Measurements from ENCODE around the gene ADAMTSL2.

ADAMTSL2 gene

GRCh38 chr9:133606708-133607025, 72.2 kb downstream of the ADAMTSL2 start:
- DNase-seq (ENCODE audit: low read depth, low spot score), result no peak

GRCh38 chr9:133607381-133607780, 72.9 kb downstream of the ADAMTSL2 start:
- no peak for DNase-seq (ENCODE audit: low read depth, low spot score)

- DNase-seq (ENCODE audit: low read depth, low spot score), result no peak
Measured at GRCh38 chr9:133607976-133608375, 73.5 kb downstream of the ADAMTSL2 start.

GRCh38 chr9:133608382-133608781, 73.9 kb downstream of the ADAMTSL2 start:
- no peak for DNase-seq (ENCODE audit: low read depth, low spot score)

GRCh38 chr9:133608889-133609288, 74.4 kb downstream of the ADAMTSL2 start:
- DNase-seq (ENCODE audit: low read depth, low spot score), result no peak

- peak; percentile 85 for DNase-seq (ENCODE audit: low read depth, low spot score)
Measured at GRCh38 chr9:133609311-133610098, 75.0 kb downstream of the ADAMTSL2 start, which contains the start of gene FAM163B. Gene FAM163B (minus strand): TSS chr9:133609389. CDS start chr9:133580223, 29,166 bp downstream.

- no peak for DNase-seq (ENCODE audit: low read depth, low spot score)
Measured at GRCh38 chr9:133610845-133611244, 76.3 kb downstream of the ADAMTSL2 start.

- no peak for DNase-seq (ENCODE audit: low read depth, low spot score)
Measured at GRCh38 chr9:133612051-133612450, 77.5 kb downstream of the ADAMTSL2 start.

GRCh38 chr9:133612816-133613215, 78.3 kb downstream of the ADAMTSL2 start:
- no peak for DNase-seq (ENCODE audit: low read depth, low spot score)

- no peak for DNase-seq (ENCODE audit: low read depth, low spot score)
Measured at GRCh38 chr9:133613432-133613831, 78.9 kb downstream of the ADAMTSL2 start.

- no peak for DNase-seq (ENCODE audit: low read depth, low spot score)
Measured at GRCh38 chr9:133614056-133614455, 79.6 kb downstream of the ADAMTSL2 start.

- no peak for DNase-seq (ENCODE audit: low read depth, low spot score)
Measured at GRCh38 chr9:133614678-133615077, 80.2 kb downstream of the ADAMTSL2 start.

- no peak for DNase-seq (ENCODE audit: low read depth, low spot score)
Measured at GRCh38 chr9:133615186-133615585, 80.7 kb downstream of the ADAMTSL2 start.

- no peak for DNase-seq (ENCODE audit: low read depth, low spot score)
Measured at GRCh38 chr9:133615606-133616188, 81.2 kb downstream of the ADAMTSL2 start.

GRCh38 chr9:133616643-133617405, 82.3 kb downstream of the ADAMTSL2 start:
- no peak for DNase-seq (ENCODE audit: low read depth, low spot score)

- DNase-seq (ENCODE audit: low read depth, low spot score), result no peak
Measured at GRCh38 chr9:133618726-133619125, 84.2 kb downstream of the ADAMTSL2 start.

- no peak for DNase-seq (ENCODE audit: low read depth, low spot score)
Measured at GRCh38 chr9:133619791-133620190, 85.3 kb downstream of the ADAMTSL2 start.

GRCh38 chr9:133621725-133622267, 87.3 kb downstream of the ADAMTSL2 start:
- no peak for DNase-seq (ENCODE audit: low read depth, low spot score)

GRCh38 chr9:133622555-133622954, 88.1 kb downstream of the ADAMTSL2 start:
- DNase-seq (ENCODE audit: low read depth, low spot score), result no peak
